HCT116 (cell line): ENCODE data around the gene RGS7. TPM values are rescaled to one million over a fixed set of nuclear protein-coding genes. Genes with fewer than 3 reads are reported as not detected.

Experiments
- ATAC-seq: fragments of 200-7000 bp; cut with Tn5 transposase; 2 replicates; pipeline ENCODE4 v1.9.1; 2020; ENCODE audit warnings: mild to moderate bottlenecking, moderate library complexity
- BruUV-seq: library from RNA; stranded (reverse); fragments of 400-500 nt; replicated peaks from 2 replicates; lab custom pipeline; 2021; lab: Mats Ljungman, UMichigan
- CTCF ChIA-PET: fragments of 300-600 bp; sonication (Branson Sonifier 250); formaldehyde crosslinking; loops from one replicate; lab custom pipeline; 2021; ENCODE audit warnings: antibody characterized with exemption; lab: Charles Lee
- POLR2A ChIA-PET: fragments of 300-600, 350-600 bp; sonication (Branson Sonifier 250); formaldehyde crosslinking; loops from one replicate; lab custom pipeline; 2021; ENCODE audit warnings: antibody characterized with exemption; lab: Charles Lee
- RAD21 ChIA-PET, 2 experiments: fragments of 300-600 bp; sonication (Branson Sonifier 250); formaldehyde crosslinking; loops; one replicate each; lab custom pipeline; 2023; ENCODE audit warnings: low total read pairs in 2 of 2; ENCODE audit not compliant: uncharacterized antibody in 2 of 2, unreplicated experiment in 2 of 2, low non-redundant PET in 1 of 2; lab: Charles Lee
- DNase-seq: peaks from one replicate; pipeline ENCODE4 v3.0.0-alpha.2; 2010; ENCODE audit warnings: low read depth, low spot score
- H2AFZ ChIP-seq: fragments of 200-600 bp; shearing (Covaris generic), sonication (generic); 2 replicates; pipeline ENCODE4 v1.6.1; 2017; ENCODE audit warnings: low read depth, mixed run types, mixed read lengths, antibody characterized with exemption, low read length; ENCODE audit not compliant: poor library complexity, severe bottlenecking
- H3K27ac ChIP-seq: 2 replicates; pipeline ENCODE4 v1.5.1; 2012; ENCODE audit warnings: low read depth, low read length
- H3K27me3 ChIP-seq: fragments of 200-600 bp; sonication (generic); 2 replicates; pipeline ENCODE4 v1.6.1; 2016; ENCODE audit warnings: mixed run types, low read length, mixed read lengths; ENCODE audit not compliant: insufficient read depth
- H3K36me3 ChIP-seq, 2 experiments: fragments of 200-500 bp in 1 of 2; fragments of 200-600 bp in 1 of 2; sonication (Bioruptor generic) in 1 of 2; sonication (generic) in 1 of 2; 2 replicates each; pipeline versions ENCODE4 v1.5.1 to v1.6.1; 2014 to 2016; ENCODE audit warnings: low read length in 2 of 2, inconsistent platforms in 1 of 2, mixed read lengths in 1 of 2, mixed run types in 1 of 2; ENCODE audit not compliant: insufficient read depth in 2 of 2, control insufficient read depth in 1 of 2
- H3K4me1 ChIP-seq, 2 experiments: fragments of 200-600 bp in 1 of 2; sonication (generic) in 1 of 2; 2 replicates each; pipeline versions ENCODE4 v1.5.1 to v1.6.1; 2012 to 2017; ENCODE audit warnings: low read length in 2 of 2, inconsistent platforms in 1 of 2, mild to moderate bottlenecking in 1 of 2, mixed read lengths in 1 of 2, mixed run types in 1 of 2, moderate library complexity in 1 of 2; ENCODE audit not compliant: insufficient read depth in 2 of 2, control insufficient read depth in 1 of 2
- H3K4me2 ChIP-seq: fragments of 200-600 bp; sonication (generic); 2 replicates; pipeline ENCODE4 v1.6.1; 2017; ENCODE audit warnings: mixed run types, low read length, mixed read lengths
- H3K4me3 ChIP-seq, 2 experiments: fragments of 200-600 bp in 1 of 2; sonication (generic) in 1 of 2; replicated peaks in 1 of 2; 2 replicates each; pipeline ENCODE4 v1.5.1; 2011 to 2016; ENCODE audit warnings: low read length in 2 of 2, control low read depth in 1 of 2, low read depth in 1 of 2, mild to moderate bottlenecking in 1 of 2, mixed read lengths in 1 of 2, mixed run types in 1 of 2
- H3K79me2 ChIP-seq: fragments of 200-600 bp; sonication (generic); 2 replicates; pipeline ENCODE4 v1.6.1; 2017; ENCODE audit warnings: mild to moderate bottlenecking, mixed run types, low read length, moderate library complexity, mixed read lengths; ENCODE audit not compliant: insufficient read depth
- H3K9ac ChIP-seq: fragments of 200-600 bp; sonication (generic); 2 replicates; pipeline ENCODE4 v1.6.1; 2016; ENCODE audit warnings: low read length, mixed read lengths
- H3K9me2 ChIP-seq: fragments of 200-600 bp; sonication (generic), shearing (Covaris generic); 2 replicates; pipeline ENCODE4 v1.6.1; 2017; ENCODE audit warnings: mixed run types, mild to moderate bottlenecking, moderate library complexity; ENCODE audit not compliant: insufficient read depth
- H3K9me3 ChIP-seq, 2 experiments: fragments of 200-500 bp in 1 of 2; fragments of 200-600 bp in 1 of 2; sonication (Bioruptor generic) in 1 of 2; sonication (generic) in 1 of 2; 2 replicates each; pipeline ENCODE4 v1.6.1; 2014 to 2017; ENCODE audit warnings: low read length in 2 of 2, mixed read lengths in 2 of 2, inconsistent platforms in 1 of 2, low read depth in 1 of 2, mild to moderate bottlenecking in 1 of 2, mixed run types in 1 of 2, moderate library complexity in 1 of 2; ENCODE audit not compliant: control insufficient read depth in 1 of 2, insufficient read depth in 1 of 2
- H4K20me1 ChIP-seq: fragments of 200-600 bp; sonication (generic), shearing (Covaris generic); 2 replicates; pipeline ENCODE4 v1.6.1; 2017; ENCODE audit warnings: mixed run types, mild to moderate bottlenecking, moderate library complexity; ENCODE audit not compliant: insufficient read depth
- ZNF274 ChIP-seq: fragments of 200-500 bp; sonication (Bioruptor generic); IDR thresholded peaks from 2 replicates; pipeline ENCODE4 v1.6.1; 2014; ENCODE audit warnings: mild to moderate bottlenecking, low read depth, low read length, inconsistent platforms
- intact Hi-C: fragments of 100-400 bp; cut with micrococcal nuclease; formaldehyde crosslinking; loops from 2 replicates; pipeline ENCODE4 v1.10.0; 2022
- total RNA-seq: library from RNA; stranded (reverse); gene quantifications from one replicate; pipeline ENCODE4 v1.2.1, GENCODE V29; 2021; ENCODE audit not compliant: unreplicated experiment
- TF ChIP-seq, protein P1 (sequence below): IDR thresholded peaks from 2 replicates; pipeline ENCODE4 v1.6.1; 2012
- TF ChIP-seq, protein P2 (sequence below): IDR thresholded peaks from 2 replicates; pipeline ENCODE4 v1.6.1; 2012
- TF ChIP-seq, protein P3 (sequence below): IDR thresholded peaks from 2 replicates; pipeline ENCODE4 v1.6.1; 2011; ENCODE audit warnings: mild to moderate bottlenecking, low read length, moderate library complexity; ENCODE audit not compliant: insufficient replicate concordance; ENCODE audit errors: extremely low read depth

Gene RGS7
- total RNA-seq, 1 experiment from 2014 or later: not detected

DNA sequence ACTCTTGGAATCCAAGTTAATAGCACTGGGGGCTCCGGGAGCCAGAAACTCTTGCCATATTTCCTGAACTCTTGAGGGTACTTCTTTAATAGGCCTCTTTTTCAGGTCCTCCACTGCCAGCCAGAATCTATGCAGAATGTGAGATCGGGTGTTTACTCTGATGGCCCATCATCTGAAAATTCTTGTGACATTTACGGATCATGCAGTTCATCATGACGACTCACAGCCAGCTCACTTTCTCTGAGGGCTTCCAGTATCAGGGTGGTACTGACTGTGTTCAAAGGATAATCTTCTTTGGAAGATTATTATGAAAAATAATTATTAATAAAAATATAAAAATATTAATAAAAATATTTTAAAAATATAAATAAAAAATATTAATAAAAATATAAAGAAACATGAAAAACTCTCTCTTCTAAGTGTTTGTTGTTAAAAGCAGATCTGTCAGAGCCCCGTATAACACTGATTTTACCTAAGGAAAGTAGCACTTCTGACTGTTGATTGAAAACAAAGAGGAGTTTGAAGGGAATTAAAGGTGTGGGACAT lies 550.7 kb downstream of the RGS7 start:
- no peak for DNase-seq
- ChIA-PET CTCF (no interaction called here), RAD21 (no interaction called here)
- Histone ChIP-seq H3K9me3 (peaks cover 2 to 13% of the 10 kb centered on the region in 2 experiments; a peak in 2 of 4 replicates), H3K4me1 (no peaks in the 10 kb centered on the region), H3K36me3 (no peaks in the 10 kb centered on the region), H3K9me2 (no peaks in the 10 kb centered on the region), H3K27ac (no peak overlapping the region), H3K9ac (no peak overlapping the region), H3K4me3 (no peak overlapping the region), H3K79me2 (no peaks in the 10 kb centered on the region)
- no peak for TF ChIP-seq ZNF274
- TF ChIP-seq, protein P1, sequence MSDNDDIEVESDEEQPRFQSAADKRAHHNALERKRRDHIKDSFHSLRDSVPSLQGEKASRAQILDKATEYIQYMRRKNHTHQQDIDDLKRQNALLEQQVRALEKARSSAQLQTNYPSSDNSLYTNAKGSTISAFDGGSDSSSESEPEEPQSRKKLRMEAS: no peak
- TF ChIP-seq, protein P2, sequence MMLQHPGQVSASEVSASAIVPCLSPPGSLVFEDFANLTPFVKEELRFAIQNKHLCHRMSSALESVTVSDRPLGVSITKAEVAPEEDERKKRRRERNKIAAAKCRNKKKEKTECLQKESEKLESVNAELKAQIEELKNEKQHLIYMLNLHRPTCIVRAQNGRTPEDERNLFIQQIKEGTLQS: no peak
- TF ChIP-seq, all 23 proteins: peak for 0
- intact Hi-C loops: no loop called here
- BruUV-seq: no TSS peak
- H3K27me3 ChIP-seq: no peaks in the 10 kb centered on the region
- H2AFZ ChIP-seq: no peak overlapping the region
- ATAC-seq: no peak
- no peaks in the 10 kb centered on the region; the same call in 1 of the 2 replicates for H4K20me1 ChIP-seq
- POLR2A ChIA-PET: no interaction called here
- H3K4me2 ChIP-seq: no peak overlapping the region

DNA sequence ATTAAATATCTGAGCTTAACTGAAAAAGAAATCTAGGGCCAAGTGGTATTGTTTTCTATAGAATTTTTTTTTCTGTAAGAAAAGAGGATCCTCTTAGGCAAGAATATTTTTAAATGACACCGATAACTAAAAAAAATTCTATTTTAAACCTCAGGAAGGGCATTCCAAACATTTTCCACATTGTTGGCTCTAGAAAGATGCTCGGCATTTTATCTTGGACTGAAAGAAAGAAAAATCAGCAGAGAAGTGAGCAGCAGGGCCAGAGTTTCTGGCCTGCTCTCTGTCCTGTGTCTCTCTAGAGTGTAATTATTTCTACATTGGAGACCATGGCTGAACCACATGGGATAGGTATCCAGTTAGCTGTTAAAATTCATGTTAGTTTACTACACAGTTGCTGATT lies 552.5 kb downstream of the RGS7 start:
- Histone ChIP-seq H3K79me2 (no peaks in the 10 kb centered on the region), H3K27ac (no peak overlapping the region), H3K9ac (no peak overlapping the region), H3K36me3 (no peaks in the 10 kb centered on the region), H3K4me2 (no peak overlapping the region), H3K4me1 (no peaks in the 10 kb centered on the region), H4K20me1 (no peaks in the 10 kb centered on the region; the same call in 1 of the 2 replicates), H3K9me3 (peaks cover 6 to 24% of the 10 kb centered on the region in 2 experiments; a peak in 2 of 4 replicates), H3K27me3 (no peaks in the 10 kb centered on the region), H2AFZ (no peak overlapping the region), H3K9me2 (no peaks in the 10 kb centered on the region), H3K4me3 (no peak overlapping the region)
- intact Hi-C loops: no loop called here
- ChIA-PET RAD21 (no interaction called here), POLR2A (no interaction called here), CTCF (no interaction called here)
- DNase-seq: no peak
- TF ChIP-seq, protein P3, sequence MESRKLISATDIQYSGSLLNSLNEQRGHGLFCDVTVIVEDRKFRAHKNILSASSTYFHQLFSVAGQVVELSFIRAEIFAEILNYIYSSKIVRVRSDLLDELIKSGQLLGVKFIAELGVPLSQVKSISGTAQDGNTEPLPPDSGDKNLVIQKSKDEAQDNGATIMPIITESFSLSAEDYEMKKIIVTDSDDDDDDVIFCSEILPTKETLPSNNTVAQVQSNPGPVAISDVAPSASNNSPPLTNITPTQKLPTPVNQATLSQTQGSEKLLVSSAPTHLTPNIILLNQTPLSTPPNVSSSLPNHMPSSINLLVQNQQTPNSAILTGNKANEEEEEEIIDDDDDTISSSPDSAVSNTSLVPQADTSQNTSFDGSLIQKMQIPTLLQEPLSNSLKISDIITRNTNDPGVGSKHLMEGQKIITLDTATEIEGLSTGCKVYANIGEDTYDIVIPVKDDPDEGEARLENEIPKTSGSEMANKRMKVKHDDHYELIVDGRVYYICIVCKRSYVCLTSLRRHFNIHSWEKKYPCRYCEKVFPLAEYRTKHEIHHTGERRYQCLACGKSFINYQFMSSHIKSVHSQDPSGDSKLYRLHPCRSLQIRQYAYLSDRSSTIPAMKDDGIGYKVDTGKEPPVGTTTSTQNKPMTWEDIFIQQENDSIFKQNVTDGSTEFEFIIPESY: no peak
- no TSS peak for BruUV-seq
- no peak for ATAC-seq
